HCEC 1CT (cell line): ENCODE results near the gene SFXN5.

Experiments used
- DNase-seq: peaks from one replicate; pipeline ENCODE4 v3.0.0-alpha.2; 2017

Gene SFXN5

DNA sequence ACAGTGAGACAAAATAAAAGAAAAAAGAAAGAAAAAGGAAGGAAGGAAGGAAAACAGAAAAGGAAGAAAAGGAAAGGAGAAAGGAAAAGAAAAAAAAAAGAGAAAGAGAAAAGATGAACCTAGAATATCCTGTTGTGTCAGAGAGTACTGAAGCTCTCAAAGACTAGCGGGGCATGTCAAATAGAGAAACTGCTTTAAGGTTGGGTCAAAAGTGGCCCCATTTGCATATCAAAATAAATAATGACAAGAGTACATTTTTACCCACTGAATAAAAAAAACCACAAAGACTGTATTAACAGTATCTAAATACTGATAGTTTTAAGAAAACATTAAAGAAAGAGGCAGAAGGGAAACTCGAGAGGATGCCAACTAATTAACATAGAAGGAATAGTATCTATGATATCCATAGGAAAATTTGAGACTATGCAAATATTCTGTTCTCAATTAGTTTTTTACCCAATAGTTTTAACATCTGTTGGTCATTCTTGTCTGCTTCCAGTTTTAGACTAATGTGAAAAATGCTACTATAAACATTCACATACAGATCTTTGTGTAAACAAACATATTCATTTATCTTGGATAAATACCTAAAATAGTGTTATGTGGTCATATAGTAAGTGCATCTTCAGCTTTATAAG lies 53.2 kb downstream of the SFXN5 start:
- DNase-seq, result peak; percentile 29

DNA sequence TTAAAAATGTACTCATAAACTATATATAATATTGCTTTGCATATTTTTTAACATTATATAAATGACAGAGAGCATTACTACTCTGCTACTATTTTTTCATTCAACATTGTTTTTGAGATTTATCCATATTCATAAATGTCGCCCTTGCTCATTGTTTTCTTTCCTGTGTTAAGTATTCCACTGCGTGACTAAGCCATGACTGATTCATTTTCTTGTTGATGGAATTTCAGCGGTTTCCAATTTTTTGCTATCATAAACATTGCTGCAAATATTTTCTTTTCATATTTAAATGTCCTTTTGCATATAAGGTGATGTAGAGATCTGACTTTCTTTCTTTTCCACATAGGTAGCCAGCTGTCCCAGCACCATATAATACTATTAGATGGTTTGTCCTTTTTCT lies 57.6 kb downstream of the SFXN5 start:
- DNase-seq, result peak; percentile 78

DNA sequence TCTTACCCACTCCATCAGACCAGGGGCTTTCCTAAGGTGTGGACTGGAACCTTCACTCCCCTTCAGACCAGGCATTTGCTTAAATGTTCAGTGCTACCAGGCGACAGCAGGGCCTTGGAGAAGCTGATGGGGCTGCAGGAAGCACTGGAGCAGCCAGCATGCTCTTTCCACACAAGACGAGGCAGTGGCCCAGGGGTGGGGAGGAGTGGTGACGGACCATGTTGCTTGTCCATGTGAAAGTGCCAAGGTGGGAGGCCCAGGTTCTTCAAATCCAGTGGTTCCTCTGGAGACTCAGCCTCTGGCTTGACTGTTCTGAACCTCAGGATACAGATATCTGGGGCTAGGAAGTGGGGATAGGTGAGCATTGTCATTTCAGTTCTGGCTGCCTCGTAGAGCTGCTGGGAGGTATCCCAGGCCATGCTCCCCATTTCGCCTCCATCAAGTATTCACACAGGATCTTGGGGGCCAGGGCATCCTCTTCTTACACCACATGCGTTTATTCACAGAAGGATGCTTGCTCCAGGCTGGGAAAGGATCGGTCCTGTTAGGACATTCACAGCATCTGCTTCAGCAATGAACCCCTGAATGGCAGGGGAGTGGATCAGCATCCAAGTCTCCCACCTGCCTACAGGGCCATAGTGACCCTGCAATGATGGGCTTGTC lies 62.2 kb downstream of the SFXN5 start:
- DNase-seq, result no peak

DNA sequence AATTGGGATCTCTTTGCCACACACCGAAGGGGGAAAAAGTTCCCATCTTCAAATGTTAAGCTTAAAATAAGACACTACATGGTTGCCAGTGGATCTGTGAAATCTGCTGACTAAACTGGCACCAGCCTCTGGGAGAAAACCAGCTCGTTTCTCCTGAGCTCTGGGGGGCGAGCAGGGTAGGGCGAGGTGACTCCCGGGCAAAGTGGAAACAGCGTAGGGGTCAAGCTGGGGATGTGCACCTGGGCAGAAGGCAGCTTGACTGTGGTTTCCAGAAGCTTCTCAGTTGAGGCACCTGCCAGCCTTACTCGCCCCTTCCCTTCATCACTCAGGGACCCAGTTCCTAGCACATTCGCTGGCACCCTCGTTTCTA lies 62.8 kb downstream of the SFXN5 start:
- DNase-seq, result no peak

DNA sequence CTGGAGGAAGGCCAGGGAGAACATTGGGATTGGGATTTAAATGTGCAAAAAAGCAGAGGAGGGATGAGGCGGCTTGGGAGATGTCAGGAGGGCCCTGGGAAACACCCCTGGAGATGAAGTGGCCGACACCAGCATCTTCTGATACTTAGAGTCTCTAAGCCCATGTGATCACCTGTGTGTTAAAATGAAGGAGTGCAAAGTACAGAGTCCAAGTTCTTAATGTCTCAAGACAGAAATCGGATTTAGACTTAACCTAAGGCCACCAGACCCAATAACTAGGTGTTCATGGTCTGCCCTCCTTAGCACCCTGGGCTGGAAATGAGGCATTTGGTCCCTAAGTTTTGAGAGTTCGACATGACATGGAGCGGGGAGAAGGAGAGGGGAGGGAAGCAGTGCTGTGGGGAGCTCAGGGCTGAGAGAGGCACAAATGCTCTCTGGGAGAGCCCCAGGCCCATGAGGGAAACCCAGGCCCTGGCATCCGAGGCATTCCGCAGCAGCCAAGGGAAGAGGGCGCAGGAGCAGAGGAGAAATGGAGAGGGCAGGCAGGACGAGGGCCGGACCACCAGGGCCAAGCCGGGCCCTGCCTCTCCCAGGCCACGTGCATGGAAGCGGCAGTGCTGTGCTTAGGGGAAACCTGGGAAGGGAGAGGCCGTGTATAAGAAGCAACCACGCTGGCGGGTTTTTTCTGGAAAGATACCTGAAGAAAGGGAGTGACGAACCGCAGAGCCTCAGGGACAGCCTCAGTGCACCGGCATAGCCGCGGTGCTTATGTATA lies 63.3 kb downstream of the SFXN5 start:
- no peak for DNase-seq

DNA sequence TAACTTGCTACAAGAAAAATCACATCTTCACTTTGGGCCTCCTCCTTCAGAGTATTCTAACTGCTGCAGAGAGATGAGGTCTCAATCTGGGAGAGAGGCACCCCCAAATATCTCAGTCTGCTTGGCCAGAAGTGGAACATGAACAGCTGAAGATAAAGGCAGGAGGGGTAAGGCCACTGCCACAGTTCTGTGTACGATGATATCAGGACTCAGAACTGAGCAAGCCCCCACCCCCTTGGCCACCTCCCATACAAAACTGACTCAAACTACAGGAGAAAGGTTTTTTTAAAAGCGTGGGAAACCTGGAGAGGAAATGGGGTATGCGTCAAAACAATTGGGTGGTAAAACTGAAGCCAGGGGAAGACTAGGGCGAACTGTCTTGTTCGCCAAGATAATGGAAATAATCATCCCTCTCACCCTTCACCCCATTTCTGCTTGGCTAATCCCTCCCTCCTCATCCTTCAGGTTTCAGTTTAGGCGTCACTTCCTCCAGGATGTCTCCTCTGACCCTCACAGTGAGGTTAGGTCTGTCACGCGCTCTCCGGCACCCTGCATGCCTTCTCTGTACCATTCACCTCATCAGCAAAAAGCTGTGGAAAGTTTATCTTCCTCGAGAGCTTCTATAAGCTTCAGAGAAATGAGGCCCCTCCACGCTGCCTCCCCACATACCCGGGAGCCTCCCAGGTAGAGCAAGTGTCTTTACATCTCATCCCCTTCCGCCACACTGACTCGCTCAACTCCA lies 64.4 kb downstream of the SFXN5 start:
- no peak for DNase-seq

DNA sequence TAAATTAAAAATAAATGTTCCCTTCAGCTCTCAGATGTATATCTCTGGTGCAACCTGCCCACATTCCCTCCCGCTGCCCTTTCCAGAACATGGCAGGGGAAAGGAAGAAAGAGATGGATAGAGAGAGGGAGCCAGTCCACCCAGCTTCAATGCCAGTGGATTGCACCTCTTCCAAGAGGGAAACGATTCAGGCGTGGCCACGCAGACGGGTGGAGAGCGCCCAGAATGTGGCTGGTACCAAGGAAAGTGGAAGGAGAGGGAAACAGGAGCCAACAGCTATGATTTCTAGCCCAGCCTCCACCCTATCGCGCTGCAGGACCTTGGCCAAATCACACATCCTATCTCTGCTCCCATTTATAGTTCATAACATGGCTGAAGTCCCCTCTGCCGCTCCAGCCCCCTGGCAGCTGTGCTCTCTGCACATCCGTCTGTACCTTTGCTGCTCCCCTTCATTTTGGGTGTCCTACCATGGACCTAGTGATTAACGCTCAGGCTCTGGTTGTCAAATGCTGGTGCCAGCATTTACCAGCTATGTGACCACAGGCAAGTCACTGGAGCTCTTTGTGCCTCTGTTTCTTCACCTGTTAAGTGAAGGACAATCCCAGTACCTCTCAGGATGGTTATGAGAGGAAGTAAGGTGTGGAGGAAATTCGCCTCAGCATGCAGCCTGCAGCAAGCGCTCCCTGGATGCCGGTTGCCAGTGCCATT lies 66.5 kb downstream of the SFXN5 start:
- no peak for DNase-seq

DNA sequence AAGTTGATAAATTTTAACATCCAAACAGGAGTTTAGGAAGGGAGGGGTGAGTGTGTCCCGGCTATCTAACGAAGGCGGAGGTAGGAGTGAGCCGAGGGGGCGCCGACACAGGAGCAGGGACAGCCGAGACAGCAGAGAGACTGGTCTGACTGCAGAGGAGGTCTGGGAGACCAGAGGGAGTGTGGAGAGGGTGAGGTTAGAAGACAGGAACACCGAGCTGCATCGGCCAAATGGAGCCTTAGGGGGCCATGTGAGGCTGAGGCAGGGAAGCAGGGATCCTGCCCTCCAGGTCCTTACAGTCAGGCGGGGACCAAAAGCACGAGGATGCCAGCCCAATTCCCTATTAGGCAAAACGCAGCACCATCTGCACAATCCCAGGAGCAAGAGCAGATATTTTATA lies 67.0 kb downstream of the SFXN5 start:
- no peak for DNase-seq

DNA sequence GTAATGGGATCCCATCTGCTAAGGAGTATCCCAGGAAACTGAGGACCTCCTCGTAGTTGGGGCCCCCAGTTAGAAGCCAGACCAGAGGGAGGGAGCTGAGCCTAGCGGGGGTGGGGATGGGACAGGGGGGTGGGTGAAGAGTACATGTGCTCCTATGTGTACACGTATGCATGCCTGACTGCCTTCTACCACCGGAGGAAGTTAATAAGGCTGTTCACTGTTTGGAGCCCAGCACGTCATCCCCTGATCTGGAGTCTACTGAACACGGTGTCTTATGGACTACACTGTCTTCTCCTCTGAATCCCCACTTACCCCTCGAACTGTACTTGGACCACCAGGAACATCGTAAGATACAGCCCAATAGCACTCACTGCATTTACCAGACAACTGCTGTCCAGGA lies 68.5 kb downstream of the SFXN5 start:
- no peak for DNase-seq

DNA sequence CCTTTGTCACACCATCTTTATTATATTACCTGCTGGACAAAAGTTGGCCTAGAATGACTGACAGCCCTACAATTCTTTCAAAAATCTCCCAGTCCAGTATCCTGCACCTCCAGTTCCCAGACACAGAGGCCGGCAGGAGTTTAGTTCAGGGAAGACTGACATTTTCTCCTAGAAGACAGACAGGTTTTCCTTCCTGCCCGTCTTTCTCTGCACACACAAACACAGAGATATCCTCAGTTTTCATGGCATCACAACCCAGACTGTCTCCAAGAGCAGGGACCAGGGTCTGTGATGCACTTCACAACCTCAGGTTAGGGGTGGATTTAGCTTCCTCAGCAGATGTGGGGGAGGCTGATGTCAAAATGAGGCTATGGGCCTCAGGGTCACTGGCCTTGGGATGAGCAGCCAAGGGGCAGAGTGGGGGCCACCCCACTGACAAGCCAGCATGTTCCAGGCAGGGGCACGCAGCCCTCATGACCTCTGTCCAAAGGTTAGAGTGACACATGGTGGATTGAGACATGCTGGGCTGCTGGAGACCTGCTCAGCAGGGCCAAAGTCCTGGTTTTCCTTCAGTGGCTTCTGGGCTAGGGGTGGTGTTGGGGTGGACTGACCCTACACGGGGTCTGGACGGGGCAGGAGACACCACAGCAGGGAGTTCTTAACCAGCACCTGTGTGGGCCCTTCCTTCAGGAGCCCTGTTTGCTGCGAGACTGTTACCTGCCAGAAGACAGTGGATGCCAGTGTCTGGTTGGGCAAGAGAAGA lies 70.5 kb downstream of the SFXN5 start:
- no peak for DNase-seq

DNA sequence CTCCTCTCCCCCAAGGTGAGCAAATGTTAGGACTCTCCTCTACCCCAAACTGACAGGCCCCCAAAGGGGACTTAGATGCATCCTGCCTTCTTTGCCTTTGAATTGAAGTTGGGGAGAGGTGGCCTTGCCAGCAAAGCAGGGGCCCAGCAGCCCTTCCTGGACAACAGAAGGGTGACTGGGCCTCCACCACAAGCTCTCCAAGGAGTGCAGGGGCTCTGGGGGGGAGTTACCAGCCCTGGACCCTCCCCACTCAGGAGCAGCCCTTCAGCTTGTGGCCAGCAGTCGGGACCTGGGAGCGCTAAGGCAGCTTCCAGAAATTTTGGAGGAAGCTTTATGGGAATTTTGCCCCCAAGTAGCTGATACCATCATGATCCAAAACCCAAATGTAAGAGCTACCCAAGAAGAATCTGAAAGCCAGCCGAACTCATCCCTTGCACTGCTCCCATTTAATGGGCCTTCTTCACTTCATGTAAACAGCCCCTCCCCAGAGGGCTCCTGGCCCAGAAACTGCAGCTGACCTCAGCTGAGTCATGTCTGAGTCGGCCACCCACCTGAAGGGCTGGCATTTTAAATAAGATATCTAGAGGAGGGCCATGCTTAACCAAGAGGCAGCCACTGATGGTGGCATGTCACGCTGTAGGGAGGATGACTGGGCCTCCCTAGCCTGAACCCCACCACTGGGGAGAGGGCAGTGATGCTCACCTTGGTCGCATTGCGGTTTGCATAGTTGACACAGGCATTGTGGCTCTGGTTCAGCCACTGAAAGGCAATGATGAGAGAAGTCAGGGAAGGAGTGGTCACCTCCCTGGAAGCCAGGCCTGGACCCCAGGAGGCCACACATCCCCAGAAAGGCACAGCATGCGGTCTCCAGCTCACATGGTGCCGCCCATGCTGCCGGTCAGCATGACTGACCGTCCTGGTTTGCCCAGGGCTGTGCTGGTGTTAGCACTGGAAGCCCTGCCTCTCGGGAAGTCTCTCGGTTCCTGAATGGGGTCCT lies 71.5 kb downstream of the SFXN5 start:
- no peak for DNase-seq

DNA sequence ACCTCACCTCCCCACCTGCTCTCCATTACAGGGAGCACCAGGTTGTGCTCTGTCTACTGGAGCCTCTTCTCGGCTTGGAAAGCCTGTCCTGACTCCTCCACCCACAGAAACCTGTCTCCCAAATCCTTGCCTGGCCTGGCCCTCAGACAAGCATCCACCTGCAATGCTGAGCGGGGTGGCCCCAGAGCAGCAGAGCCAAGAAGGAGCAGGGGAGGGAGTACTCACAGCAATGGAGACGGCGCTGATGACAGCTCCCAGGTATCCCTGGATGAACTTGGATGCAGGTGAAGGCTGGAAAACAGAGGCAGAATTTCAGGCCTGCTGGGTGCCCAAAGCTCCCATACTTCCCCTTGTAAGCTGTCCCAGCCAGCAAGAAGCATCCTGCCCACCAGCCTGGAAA lies 72.8 kb downstream of the SFXN5 start:
- no peak for DNase-seq

DNA sequence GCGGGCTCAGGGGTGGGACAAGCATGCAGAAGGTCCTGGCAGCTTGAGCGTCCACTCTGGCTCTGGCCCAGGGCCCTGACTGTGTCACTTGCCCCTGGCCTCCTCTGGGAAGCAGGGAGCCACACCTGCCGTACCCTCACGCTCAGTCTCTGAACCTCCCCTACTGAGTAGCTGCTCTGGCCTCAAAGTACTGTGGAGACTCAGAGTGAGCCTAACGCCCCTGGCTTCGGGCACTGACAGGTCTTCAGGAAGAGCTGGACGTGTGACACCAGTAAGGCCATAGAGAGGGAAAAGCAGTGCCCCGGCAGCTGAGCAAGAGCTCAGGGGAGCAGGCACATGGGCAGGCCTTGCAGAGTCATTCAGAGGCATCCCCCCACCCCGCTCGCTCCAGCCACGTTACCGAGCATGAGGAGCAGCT lies 73.3 kb downstream of the SFXN5 start:
- DNase-seq, result no peak

DNA sequence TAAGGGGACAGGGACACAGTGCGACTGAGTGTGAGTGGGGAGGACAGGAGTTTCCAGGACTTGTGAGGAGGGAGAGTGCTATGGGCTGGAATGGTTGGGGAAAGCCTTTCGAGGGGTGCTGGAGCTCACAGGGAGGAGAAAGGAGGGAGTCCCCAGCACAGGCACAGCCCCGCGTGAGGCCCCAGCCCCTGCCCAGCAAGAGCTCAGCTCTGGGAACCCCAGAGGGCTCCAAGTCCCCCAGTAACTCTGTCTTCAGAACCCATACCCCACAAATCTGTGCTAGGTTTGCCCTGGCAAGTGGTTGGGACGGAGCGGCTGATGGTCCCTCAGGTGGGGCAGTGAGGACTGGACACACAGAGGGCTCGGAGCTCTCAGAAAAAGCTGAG lies 75.4 kb downstream of the SFXN5 start:
- DNase-seq, result no peak

DNA sequence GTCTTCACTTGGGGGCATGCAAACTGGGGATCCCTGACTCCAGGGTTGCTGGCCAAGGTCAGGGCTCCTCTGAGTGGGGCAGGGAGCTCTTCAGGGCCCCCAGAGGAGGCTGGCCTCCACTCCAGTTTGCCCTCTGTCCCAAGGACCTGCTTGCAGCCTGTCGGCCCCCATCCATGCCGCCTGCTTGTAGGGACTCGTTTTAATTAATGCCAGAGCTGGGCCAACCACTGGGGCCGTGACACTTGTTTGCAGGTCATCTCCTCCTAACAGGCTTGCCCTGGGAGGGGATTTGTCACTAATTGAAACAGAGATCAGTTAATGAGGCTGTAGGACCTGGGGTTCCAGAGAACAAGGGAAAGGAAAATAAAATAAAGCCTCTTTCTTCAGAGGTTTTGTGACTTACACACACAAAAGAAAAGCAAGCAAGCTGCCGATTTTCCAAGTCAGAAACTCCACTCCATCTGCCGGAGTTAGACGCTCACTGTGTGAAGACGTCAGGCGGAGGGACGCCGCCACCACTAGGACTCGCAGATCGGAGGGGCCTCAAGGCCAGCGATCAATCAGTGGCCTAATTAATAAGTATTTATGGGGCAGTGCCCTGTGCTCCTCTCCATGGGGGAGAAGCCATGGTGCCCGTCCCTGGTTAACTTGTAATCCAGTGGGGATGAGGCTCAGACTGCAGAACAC lies 75.9 kb downstream of the SFXN5 start:
- no peak for DNase-seq

DNA sequence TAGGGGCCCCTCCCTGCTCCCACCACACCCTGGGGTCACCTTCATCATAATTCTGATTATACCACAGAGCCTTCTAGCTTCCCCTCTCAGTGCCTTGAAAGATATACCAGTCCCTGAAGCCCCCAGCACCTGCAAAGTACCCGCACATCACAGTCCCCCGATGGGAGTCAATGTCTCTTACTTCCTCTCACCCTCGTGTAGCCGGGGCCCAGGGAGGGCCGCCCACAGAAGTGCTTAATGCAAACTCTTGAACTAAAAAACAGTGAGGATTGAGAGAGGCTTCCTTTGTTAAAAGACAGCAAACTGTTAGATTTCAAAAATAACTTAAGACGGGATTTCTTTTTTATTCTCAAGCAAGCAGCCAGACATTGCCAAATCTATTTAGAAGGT lies 76.5 kb downstream of the SFXN5 start:
- DNase-seq, result no peak

DNA sequence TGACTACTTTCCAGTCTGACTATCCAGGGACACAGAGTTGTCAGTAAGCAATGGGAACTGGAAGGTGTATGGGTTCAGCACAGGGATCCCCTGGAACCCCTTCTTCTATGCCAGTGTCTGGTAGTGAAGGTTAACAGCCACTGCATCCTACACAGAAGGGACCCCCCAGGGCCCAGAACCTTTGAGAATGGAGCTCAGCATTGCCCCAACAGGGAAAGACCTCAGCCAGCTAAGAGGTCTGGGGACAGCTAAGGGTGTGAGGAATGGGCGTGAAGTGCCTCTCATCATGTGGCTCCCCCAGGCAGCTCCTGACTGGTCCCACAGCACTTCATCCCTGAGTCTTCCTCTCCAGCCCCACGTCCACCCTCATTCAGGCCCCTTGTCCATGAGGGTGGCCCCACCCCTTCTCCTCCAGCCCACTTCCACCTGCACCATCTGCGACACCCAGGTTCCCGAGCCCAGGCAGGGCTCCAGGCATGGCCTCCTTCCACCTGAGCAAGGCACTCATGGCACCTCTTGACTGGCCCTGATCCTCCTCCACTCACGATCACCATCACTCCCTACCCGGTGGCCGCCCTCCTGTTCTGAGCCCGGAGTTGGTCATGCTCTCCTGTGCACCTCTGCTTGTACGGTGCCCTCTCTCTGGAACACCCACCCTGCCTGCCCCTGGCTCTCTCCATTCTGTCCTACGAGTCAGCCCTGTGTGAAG lies 77.1 kb downstream of the SFXN5 start:
- no peak for DNase-seq

DNA sequence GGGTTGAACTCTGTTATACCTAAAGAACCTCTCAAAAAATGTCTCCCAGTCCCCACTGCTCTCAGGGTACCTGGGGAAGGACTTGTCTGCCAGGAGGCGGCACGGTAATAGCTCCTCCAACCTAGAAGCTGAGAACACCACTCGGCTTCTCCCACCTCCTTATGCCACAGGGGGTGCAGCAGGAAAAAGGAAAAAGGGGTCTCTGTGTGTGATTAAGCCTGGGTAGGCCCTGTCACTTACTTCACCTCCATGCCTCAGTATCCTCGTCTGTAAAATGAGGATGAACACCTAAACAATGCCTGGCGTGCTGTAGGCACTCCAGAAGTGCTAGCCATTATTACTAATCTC lies 77.6 kb downstream of the SFXN5 start:
- DNase-seq, result no peak

DNA sequence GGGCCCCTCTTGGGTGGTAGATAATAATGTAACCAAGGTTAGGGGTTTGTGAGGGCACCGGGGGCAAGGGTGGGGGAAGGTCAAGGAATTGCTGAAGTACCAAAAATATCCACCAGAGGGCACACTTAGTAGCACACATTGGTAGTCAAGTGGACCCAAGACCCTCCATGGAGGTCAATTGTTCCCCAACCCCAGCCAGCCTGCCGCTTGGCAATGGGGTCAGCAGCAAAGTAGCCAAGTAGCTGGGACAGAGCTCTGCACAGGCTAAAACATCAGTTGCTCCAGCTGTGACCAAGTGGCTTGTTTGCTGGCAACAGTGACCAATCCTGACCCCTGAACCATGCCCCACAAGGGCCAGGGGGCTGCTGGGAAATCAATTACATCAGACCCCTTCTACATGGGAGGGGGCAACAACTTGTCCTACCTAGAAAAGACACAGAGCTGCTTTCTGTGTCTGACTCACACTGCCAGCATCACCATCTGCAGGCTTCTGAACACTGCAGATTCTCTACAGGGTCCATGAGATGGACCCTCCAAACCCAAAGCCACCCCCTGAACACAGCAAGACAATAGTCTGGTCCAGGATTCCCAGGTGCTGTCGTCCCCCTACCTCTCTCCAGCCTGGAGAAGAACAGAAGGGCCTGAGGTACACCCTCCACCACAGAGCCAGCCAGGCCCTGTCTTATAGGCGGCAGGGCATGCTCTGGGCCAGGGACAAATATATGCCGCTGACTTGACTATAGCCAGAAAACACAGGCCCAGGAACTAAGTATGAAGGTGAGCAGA lies 78.2 kb downstream of the SFXN5 start:
- peak; percentile 9 for DNase-seq
